Endothelial cell (in vitro differentiated cells): ENCODE measurements around the gene TLE4. TPM values are rescaled to one million over a fixed set of nuclear protein-coding genes. Genes with fewer than 3 reads are reported as not detected.

Source experiments
- DNase-seq: peaks from one replicate; pipeline ENCODE4 v3.0.0; 2021; ENCODE audit warnings: low spot score
- H3K27ac Mint-ChIP-seq: one replicate; pipeline ENCODE4 v1.8.0; 2021; ENCODE audit warnings: mixed read lengths, inconsistent platforms; ENCODE audit not compliant: unreplicated experiment
- H3K27me3 Mint-ChIP-seq: one replicate; pipeline ENCODE4 v1.8.0; 2021; ENCODE audit warnings: mild to moderate bottlenecking, moderate library complexity, mixed read lengths, inconsistent platforms; ENCODE audit not compliant: unreplicated experiment
- H3K36me3 Mint-ChIP-seq: one replicate; pipeline ENCODE4 v1.8.0; 2021; ENCODE audit warnings: mild to moderate bottlenecking, low read depth, mixed read lengths, inconsistent platforms; ENCODE audit not compliant: unreplicated experiment
- H3K4me1 Mint-ChIP-seq: one replicate; pipeline ENCODE4 v1.8.0; 2021; ENCODE audit warnings: mild to moderate bottlenecking, mixed read lengths, inconsistent platforms; ENCODE audit not compliant: unreplicated experiment
- H3K4me3 Mint-ChIP-seq: one replicate; pipeline ENCODE4 v1.8.0; 2021; ENCODE audit warnings: mild to moderate bottlenecking, mixed read lengths, inconsistent platforms; ENCODE audit not compliant: unreplicated experiment
- H3K9me3 Mint-ChIP-seq: one replicate; pipeline ENCODE4 v1.8.0; 2021; ENCODE audit warnings: mixed read lengths, inconsistent platforms; ENCODE audit not compliant: unreplicated experiment
- CTCF ChIP-seq: fragments of 200-600 bp; sonication (generic); IDR thresholded peaks from one replicate; pipeline ENCODE4 v1.5.0; 2021; ENCODE audit warnings: antibody characterized with exemption; ENCODE audit not compliant: unreplicated experiment
- total RNA-seq: library from RNA; stranded (reverse); fragmentation: NEBNext Ultra II Directional; extraction: Animal tissue kit (Norgen Biotek cat#: 25700); gene quantifications from one replicate; pipeline ENCODE4 v1.2.1, GENCODE V29; 2021; ENCODE audit not compliant: unreplicated experiment

The TLE4 gene
- total RNA-seq, 1 donor from 2014 or later, result 88.4 TPM

GRCh38 chr9:79616971-79617370 lies 45.2 kb downstream of the TLE4 start:
- Mint-ChIP-seq H3K27ac (no peak overlapping the region), H3K27me3 (peaks cover 3% of the 10 kb centered on the region), H3K4me3 (no peak overlapping the region), H3K9me3 (no peaks in the 10 kb centered on the region), H3K36me3 (no peaks in the 10 kb centered on the region), H3K4me1 (peaks cover 21% of the 10 kb centered on the region)
- DNase-seq, result no peak
- no peak for TF ChIP-seq CTCF

- Mint-ChIP-seq H3K36me3 (no peaks in the 10 kb centered on the region), H3K4me1 (peaks cover 23% of the 10 kb centered on the region), H3K4me3 (no peak overlapping the region), H3K27ac (no peak overlapping the region), H3K9me3 (no peaks in the 10 kb centered on the region), H3K27me3 (peaks cover 3% of the 10 kb centered on the region)
- DNase-seq, result no peak
- no peak for TF ChIP-seq CTCF
Observed at GRCh38 chr9:79617395-79617794, 45.6 kb downstream of the TLE4 start.

GRCh38 chr9:79619930-79620329 lies 48.2 kb downstream of the TLE4 start:
- H3K27ac Mint-ChIP-seq, result no peak overlapping the region
- H3K4me3 Mint-ChIP-seq, result no peak overlapping the region
- peaks cover 3% of the 10 kb centered on the region for H3K27me3 Mint-ChIP-seq
- H3K9me3 Mint-ChIP-seq, result no peaks in the 10 kb centered on the region
- H3K4me1 Mint-ChIP-seq, result peaks cover 32% of the 10 kb centered on the region
- no peaks in the 10 kb centered on the region for H3K36me3 Mint-ChIP-seq
- no peak for TF ChIP-seq CTCF
- DNase-seq, result no peak

- Mint-ChIP-seq H3K27me3 (peaks cover 3% of the 10 kb centered on the region), H3K4me3 (no peak overlapping the region), H3K27ac (peak overlapping the region; percentile 62), H3K9me3 (no peaks in the 10 kb centered on the region), H3K36me3 (no peaks in the 10 kb centered on the region), H3K4me1 (peaks cover 38% of the 10 kb centered on the region)
- no peak for TF ChIP-seq CTCF
- DNase-seq, result no peak
Observed at GRCh38 chr9:79621916-79622575, 50.3 kb downstream of the TLE4 start.

- no peak for TF ChIP-seq CTCF
- no peaks in the 10 kb centered on the region for H3K36me3 Mint-ChIP-seq
- H3K9me3 Mint-ChIP-seq, result no peaks in the 10 kb centered on the region
- peaks cover 50% of the 10 kb centered on the region for H3K4me1 Mint-ChIP-seq
- peak overlapping the region; percentile 97 for H3K27ac Mint-ChIP-seq
- peaks cover 3% of the 10 kb centered on the region for H3K27me3 Mint-ChIP-seq
- DNase-seq, result peak; percentile 57
- peak overlapping the region; percentile 30 for H3K4me3 Mint-ChIP-seq
Observed at GRCh38 chr9:79623799-79624721, 52.3 kb downstream of the TLE4 start.
